HCT116 (cell line): ENCODE results near the gene PROM2. TPM values are rescaled to one million over a fixed set of nuclear protein-coding genes. Genes with fewer than 3 reads are reported as not detected.

Source experiments
- ATAC-seq: fragments of 200-7000 bp; cut with Tn5 transposase; 2 replicates; pipeline ENCODE4 v1.9.1; 2020; ENCODE audit warnings: mild to moderate bottlenecking, moderate library complexity
- BruUV-seq: library from RNA; stranded (reverse); fragments of 400-500 nt; replicated peaks from 2 replicates; lab custom pipeline; 2021; lab: Mats Ljungman, UMichigan
- CTCF ChIA-PET: fragments of 300-600 bp; sonication (Branson Sonifier 250); formaldehyde crosslinking; loops from one replicate; lab custom pipeline; 2021; ENCODE audit warnings: antibody characterized with exemption; lab: Charles Lee
- POLR2A ChIA-PET: fragments of 300-600, 350-600 bp; sonication (Branson Sonifier 250); formaldehyde crosslinking; loops from one replicate; lab custom pipeline; 2021; ENCODE audit warnings: antibody characterized with exemption; lab: Charles Lee
- RAD21 ChIA-PET, 2 experiments: fragments of 300-600 bp; sonication (Branson Sonifier 250); formaldehyde crosslinking; loops; one replicate each; lab custom pipeline; 2023; ENCODE audit warnings: low total read pairs in 2 of 2; ENCODE audit not compliant: uncharacterized antibody in 2 of 2, unreplicated experiment in 2 of 2, low non-redundant PET in 1 of 2; lab: Charles Lee
- DNase-seq: peaks from one replicate; pipeline ENCODE4 v3.0.0-alpha.2; 2010; ENCODE audit warnings: low read depth, low spot score
- H2AFZ ChIP-seq: fragments of 200-600 bp; shearing (Covaris generic), sonication (generic); 2 replicates; pipeline ENCODE4 v1.6.1; 2017; ENCODE audit warnings: low read depth, mixed run types, mixed read lengths, antibody characterized with exemption, low read length; ENCODE audit not compliant: poor library complexity, severe bottlenecking
- H3K27ac ChIP-seq: 2 replicates; pipeline ENCODE4 v1.5.1; 2012; ENCODE audit warnings: low read depth, low read length
- H3K27me3 ChIP-seq: fragments of 200-600 bp; sonication (generic); 2 replicates; pipeline ENCODE4 v1.6.1; 2016; ENCODE audit warnings: mixed run types, low read length, mixed read lengths; ENCODE audit not compliant: insufficient read depth
- H3K36me3 ChIP-seq, 2 experiments: fragments of 200-500 bp in 1 of 2; fragments of 200-600 bp in 1 of 2; sonication (Bioruptor generic) in 1 of 2; sonication (generic) in 1 of 2; 2 replicates each; pipeline versions ENCODE4 v1.5.1 to v1.6.1; 2014 to 2016; ENCODE audit warnings: low read length in 2 of 2, inconsistent platforms in 1 of 2, mixed read lengths in 1 of 2, mixed run types in 1 of 2; ENCODE audit not compliant: insufficient read depth in 2 of 2, control insufficient read depth in 1 of 2
- H3K4me1 ChIP-seq, 2 experiments: fragments of 200-600 bp in 1 of 2; sonication (generic) in 1 of 2; 2 replicates each; pipeline versions ENCODE4 v1.5.1 to v1.6.1; 2012 to 2017; ENCODE audit warnings: low read length in 2 of 2, inconsistent platforms in 1 of 2, mild to moderate bottlenecking in 1 of 2, mixed read lengths in 1 of 2, mixed run types in 1 of 2, moderate library complexity in 1 of 2; ENCODE audit not compliant: insufficient read depth in 2 of 2, control insufficient read depth in 1 of 2
- H3K4me2 ChIP-seq: fragments of 200-600 bp; sonication (generic); 2 replicates; pipeline ENCODE4 v1.6.1; 2017; ENCODE audit warnings: mixed run types, low read length, mixed read lengths
- H3K4me3 ChIP-seq, 2 experiments: fragments of 200-600 bp in 1 of 2; sonication (generic) in 1 of 2; replicated peaks in 1 of 2; 2 replicates each; pipeline ENCODE4 v1.5.1; 2011 to 2016; ENCODE audit warnings: low read length in 2 of 2, control low read depth in 1 of 2, low read depth in 1 of 2, mild to moderate bottlenecking in 1 of 2, mixed read lengths in 1 of 2, mixed run types in 1 of 2
- H3K79me2 ChIP-seq: fragments of 200-600 bp; sonication (generic); 2 replicates; pipeline ENCODE4 v1.6.1; 2017; ENCODE audit warnings: mild to moderate bottlenecking, mixed run types, low read length, moderate library complexity, mixed read lengths; ENCODE audit not compliant: insufficient read depth
- H3K9ac ChIP-seq: fragments of 200-600 bp; sonication (generic); 2 replicates; pipeline ENCODE4 v1.6.1; 2016; ENCODE audit warnings: low read length, mixed read lengths
- H3K9me2 ChIP-seq: fragments of 200-600 bp; sonication (generic), shearing (Covaris generic); 2 replicates; pipeline ENCODE4 v1.6.1; 2017; ENCODE audit warnings: mixed run types, mild to moderate bottlenecking, moderate library complexity; ENCODE audit not compliant: insufficient read depth
- H3K9me3 ChIP-seq, 2 experiments: fragments of 200-500 bp in 1 of 2; fragments of 200-600 bp in 1 of 2; sonication (Bioruptor generic) in 1 of 2; sonication (generic) in 1 of 2; 2 replicates each; pipeline ENCODE4 v1.6.1; 2014 to 2017; ENCODE audit warnings: low read length in 2 of 2, mixed read lengths in 2 of 2, inconsistent platforms in 1 of 2, low read depth in 1 of 2, mild to moderate bottlenecking in 1 of 2, mixed run types in 1 of 2, moderate library complexity in 1 of 2; ENCODE audit not compliant: control insufficient read depth in 1 of 2, insufficient read depth in 1 of 2
- H4K20me1 ChIP-seq: fragments of 200-600 bp; sonication (generic), shearing (Covaris generic); 2 replicates; pipeline ENCODE4 v1.6.1; 2017; ENCODE audit warnings: mixed run types, mild to moderate bottlenecking, moderate library complexity; ENCODE audit not compliant: insufficient read depth
- CBX3 ChIP-seq: IDR thresholded peaks from 2 replicates; pipeline ENCODE4 v1.6.1; 2012; ENCODE audit warnings: low read depth
- ELF1 ChIP-seq: IDR thresholded peaks from 2 replicates; pipeline ENCODE4 v1.6.1; 2012; ENCODE audit warnings: low read depth, borderline replicate concordance
- EZH2phosphoT487 ChIP-seq: fragments of 200-600 bp; IDR thresholded peaks from 2 replicates; pipeline ENCODE4 v1.6.1; 2018; ENCODE audit warnings: antibody characterized with exemption, borderline replicate concordance
- FOSL1 ChIP-seq: IDR thresholded peaks from 2 replicates; pipeline ENCODE4 v1.6.1; 2012; ENCODE audit warnings: low read depth
- POLR2AphosphoS5 ChIP-seq: IDR thresholded peaks from 2 replicates; pipeline ENCODE4 v1.6.1; 2011; ENCODE audit warnings: mild to moderate bottlenecking, low read depth, low read length, moderate library complexity
- TCF7L2 ChIP-seq: IDR thresholded peaks from 2 replicates; pipeline ENCODE4 v1.7.0; 2011; ENCODE audit warnings: borderline replicate concordance, inconsistent platforms; ENCODE audit not compliant: insufficient read depth, insufficient read length; ENCODE audit errors: extremely low read depth
- YY1 ChIP-seq: IDR thresholded peaks from 2 replicates; pipeline ENCODE4 v1.6.1; 2011; ENCODE audit warnings: low read length, low read depth, moderate library complexity, mild to moderate bottlenecking; ENCODE audit not compliant: insufficient replicate concordance; ENCODE audit errors: extremely low read depth
- ZNF274 ChIP-seq: fragments of 200-500 bp; sonication (Bioruptor generic); IDR thresholded peaks from 2 replicates; pipeline ENCODE4 v1.6.1; 2014; ENCODE audit warnings: mild to moderate bottlenecking, low read depth, low read length, inconsistent platforms
- intact Hi-C: fragments of 100-400 bp; cut with micrococcal nuclease; formaldehyde crosslinking; loops from 2 replicates; pipeline ENCODE4 v1.10.0; 2022
- total RNA-seq: library from RNA; stranded (reverse); gene quantifications from one replicate; pipeline ENCODE4 v1.2.1, GENCODE V29; 2021; ENCODE audit not compliant: unreplicated experiment
- TF ChIP-seq, protein P1 (sequence below): IDR thresholded peaks from 2 replicates; pipeline ENCODE4 v1.6.1; 2012
- TF ChIP-seq, protein P2 (sequence below): IDR thresholded peaks from 2 replicates; pipeline ENCODE4 v1.6.1; 2012; ENCODE audit warnings: low read depth
- TF ChIP-seq, protein P3 (sequence below), 3 experiments: fragments of 200-600 bp in 1 of 3; sonication (generic) in 1 of 3; IDR thresholded peaks in 2 of 3; conservative IDR thresholded peaks in 1 of 3; 2 replicates each; pipeline ENCODE4 v1.5.1; 2012 to 2017; ENCODE audit warnings: low read depth in 2 of 3, low read length in 2 of 3, antibody characterized with exemption in 1 of 3, borderline replicate concordance in 1 of 3, control low read depth in 1 of 3, mild to moderate bottlenecking in 1 of 3, mixed read lengths in 1 of 3, mixed run types in 1 of 3, moderate library complexity in 1 of 3; ENCODE audit not compliant: insufficient read depth in 1 of 3

The PROM2 gene
- total RNA-seq, 1 experiment from 2014 or later, result 11.9 TPM

DNA sequence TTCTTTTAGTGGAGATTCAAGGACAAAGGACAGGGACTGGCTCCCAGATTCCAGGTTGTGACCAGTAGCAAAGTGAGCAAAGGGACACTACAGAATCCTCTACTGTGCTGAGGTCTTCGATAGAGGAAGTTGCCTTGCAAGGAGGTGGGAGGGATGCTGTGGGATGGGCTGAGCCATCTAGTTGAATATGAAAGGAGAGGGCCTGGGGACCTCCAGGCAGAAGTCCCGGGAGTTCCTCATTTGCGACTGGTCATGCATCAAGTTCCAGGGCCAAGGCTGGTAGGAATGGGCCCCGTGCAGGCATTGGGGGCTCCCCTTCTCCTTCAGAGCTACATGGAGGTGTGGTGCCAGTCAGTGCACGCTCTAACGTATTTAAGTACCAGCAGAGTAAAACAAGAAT is 12.6 kb upstream of the PROM2 start:
- RAD21 ChIA-PET, result no interaction called here
- CTCF ChIA-PET, result no interaction called here
- Histone ChIP-seq H3K9ac (no peak overlapping the region), H2AFZ (no peak overlapping the region), H3K9me2 (no peaks in the 10 kb centered on the region), H3K9me3 (no peaks in the 10 kb centered on the region), H3K27ac (no peak overlapping the region), H3K4me1 (peaks cover 0 to 14% of the 10 kb centered on the region in 2 experiments; a peak in 2 of 4 replicates), H3K27me3 (no peaks in the 10 kb centered on the region)
- DNase-seq, result no peak
- POLR2A ChIA-PET, result no interaction called here
- BruUV-seq, result no TSS peak
- TF ChIP-seq, protein P1, sequence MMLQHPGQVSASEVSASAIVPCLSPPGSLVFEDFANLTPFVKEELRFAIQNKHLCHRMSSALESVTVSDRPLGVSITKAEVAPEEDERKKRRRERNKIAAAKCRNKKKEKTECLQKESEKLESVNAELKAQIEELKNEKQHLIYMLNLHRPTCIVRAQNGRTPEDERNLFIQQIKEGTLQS, result no peak
- TF ChIP-seq YY1, result no peak
- TF ChIP-seq TCF7L2, result no peak
- TF ChIP-seq, protein P2, sequence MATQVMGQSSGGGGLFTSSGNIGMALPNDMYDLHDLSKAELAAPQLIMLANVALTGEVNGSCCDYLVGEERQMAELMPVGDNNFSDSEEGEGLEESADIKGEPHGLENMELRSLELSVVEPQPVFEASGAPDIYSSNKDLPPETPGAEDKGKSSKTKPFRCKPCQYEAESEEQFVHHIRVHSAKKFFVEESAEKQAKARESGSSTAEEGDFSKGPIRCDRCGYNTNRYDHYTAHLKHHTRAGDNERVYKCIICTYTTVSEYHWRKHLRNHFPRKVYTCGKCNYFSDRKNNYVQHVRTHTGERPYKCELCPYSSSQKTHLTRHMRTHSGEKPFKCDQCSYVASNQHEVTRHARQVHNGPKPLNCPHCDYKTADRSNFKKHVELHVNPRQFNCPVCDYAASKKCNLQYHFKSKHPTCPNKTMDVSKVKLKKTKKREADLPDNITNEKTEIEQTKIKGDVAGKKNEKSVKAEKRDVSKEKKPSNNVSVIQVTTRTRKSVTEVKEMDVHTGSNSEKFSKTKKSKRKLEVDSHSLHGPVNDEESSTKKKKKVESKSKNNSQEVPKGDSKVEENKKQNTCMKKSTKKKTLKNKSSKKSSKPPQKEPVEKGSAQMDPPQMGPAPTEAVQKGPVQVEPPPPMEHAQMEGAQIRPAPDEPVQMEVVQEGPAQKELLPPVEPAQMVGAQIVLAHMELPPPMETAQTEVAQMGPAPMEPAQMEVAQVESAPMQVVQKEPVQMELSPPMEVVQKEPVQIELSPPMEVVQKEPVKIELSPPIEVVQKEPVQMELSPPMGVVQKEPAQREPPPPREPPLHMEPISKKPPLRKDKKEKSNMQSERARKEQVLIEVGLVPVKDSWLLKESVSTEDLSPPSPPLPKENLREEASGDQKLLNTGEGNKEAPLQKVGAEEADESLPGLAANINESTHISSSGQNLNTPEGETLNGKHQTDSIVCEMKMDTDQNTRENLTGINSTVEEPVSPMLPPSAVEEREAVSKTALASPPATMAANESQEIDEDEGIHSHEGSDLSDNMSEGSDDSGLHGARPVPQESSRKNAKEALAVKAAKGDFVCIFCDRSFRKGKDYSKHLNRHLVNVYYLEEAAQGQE, result no peak
- TF ChIP-seq EZH2phosphoT487, result no peak
- TF ChIP-seq FOSL1, result no peak
- TF ChIP-seq CBX3, result no peak
- TF ChIP-seq POLR2AphosphoS5, result no peak
- no peak for TF ChIP-seq ELF1
- TF ChIP-seq ZNF274, result no peak
- TF ChIP-seq, protein P3, sequence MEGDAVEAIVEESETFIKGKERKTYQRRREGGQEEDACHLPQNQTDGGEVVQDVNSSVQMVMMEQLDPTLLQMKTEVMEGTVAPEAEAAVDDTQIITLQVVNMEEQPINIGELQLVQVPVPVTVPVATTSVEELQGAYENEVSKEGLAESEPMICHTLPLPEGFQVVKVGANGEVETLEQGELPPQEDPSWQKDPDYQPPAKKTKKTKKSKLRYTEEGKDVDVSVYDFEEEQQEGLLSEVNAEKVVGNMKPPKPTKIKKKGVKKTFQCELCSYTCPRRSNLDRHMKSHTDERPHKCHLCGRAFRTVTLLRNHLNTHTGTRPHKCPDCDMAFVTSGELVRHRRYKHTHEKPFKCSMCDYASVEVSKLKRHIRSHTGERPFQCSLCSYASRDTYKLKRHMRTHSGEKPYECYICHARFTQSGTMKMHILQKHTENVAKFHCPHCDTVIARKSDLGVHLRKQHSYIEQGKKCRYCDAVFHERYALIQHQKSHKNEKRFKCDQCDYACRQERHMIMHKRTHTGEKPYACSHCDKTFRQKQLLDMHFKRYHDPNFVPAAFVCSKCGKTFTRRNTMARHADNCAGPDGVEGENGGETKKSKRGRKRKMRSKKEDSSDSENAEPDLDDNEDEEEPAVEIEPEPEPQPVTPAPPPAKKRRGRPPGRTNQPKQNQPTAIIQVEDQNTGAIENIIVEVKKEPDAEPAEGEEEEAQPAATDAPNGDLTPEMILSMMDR (IDR thresholded peaks at IDR 0.05 in 2 of 3, conservative IDR thresholded peaks at IDR 0.05 in 1 of 3; ENCODE audit: borderline replicate concordance in 1 of 3, insufficient read depth in 1 of 3, low read depth in 2 of 3, low read length in 2 of 3), result no peak
- TF ChIP-seq, all 23 proteins: peak for 0
- Histone ChIP-seq H3K4me2 (no peak overlapping the region), H3K79me2 (no peaks in the 10 kb centered on the region), H3K4me3 (no peak overlapping the region), H4K20me1 (no peaks in the 10 kb centered on the region), H3K36me3 (no peaks in the 10 kb centered on the region)
- no peak for ATAC-seq
- intact Hi-C loops, result no loop called here
